ENCODE data around the gene SPATA16. TPM values are rescaled to one million over a fixed set of nuclear protein-coding genes. Genes with fewer than 3 reads are reported as not detected.

SPATA16 gene
- total RNA-seq, 1 experiment from 2014 or later: 0.44 TPM

GRCh38 chr3:172991424-172991996 is 149.5 kb downstream of the SPATA16 start:
- H3K36me3 Mint-ChIP-seq: no peaks in the 10 kb centered on the region
- ATAC-seq: no peak

More at GRCh38 chr3:172991424-172991996, 149.5 kb downstream of the SPATA16 start:
- Mint-ChIP-seq H3K4me3 (no peak overlapping the region), H3K27ac (no peak overlapping the region), H3K9me3 (no peaks in the 10 kb centered on the region), H3K27me3 (ENCODE audit: low read depth) (no peaks in the 10 kb centered on the region), H3K4me1 (peaks cover 37% of the 10 kb centered on the region)
- DNase-seq (ENCODE audit: low spot score): no peak
- ChIA-PET POLR2A (no interaction called here), CTCF (interaction anchor here (1.9 kb wide), 1 partner anchor 284 kb away, joined by 5 read pairs; no protein-coding TSS in a partner anchor)
- TF ChIP-seq ZNF396 (CRISPR knock-in tag; IDR thresholded peaks at IDR 0.05; ENCODE audit: borderline replicate concordance) (no peak), ZNF532 (CRISPR knock-in tag; IDR thresholded peaks at IDR 0.05; ENCODE audit: borderline replicate concordance) (no peak), ARID4B (CRISPR knock-in tag; IDR thresholded peaks at IDR 0.05; ENCODE audit: borderline replicate concordance) (no peak), ZNF281 (CRISPR knock-in tag; IDR thresholded peaks at IDR 0.05) (no peak), CTCF (IDR thresholded peaks at IDR 0.05) (no peak), FOXP4 (CRISPR knock-in tag; IDR thresholded peaks at IDR 0.05) (no peak), TP53 (CRISPR knock-in tag; IDR thresholded peaks at IDR 0.05) (no peak), PRDM15 (CRISPR knock-in tag; IDR thresholded peaks at IDR 0.05) (no peak), NFATC4 (CRISPR knock-in tag; IDR thresholded peaks at IDR 0.05) (no peak), ESRRA (CRISPR knock-in tag; IDR thresholded peaks at IDR 0.05; ENCODE audit: borderline replicate concordance) (no peak), NFE2L1 (CRISPR knock-in tag; IDR thresholded peaks at IDR 0.05) (no peak), RORB (CRISPR knock-in tag; IDR thresholded peaks at IDR 0.05) (no peak), TEAD1 (CRISPR knock-in tag; IDR thresholded peaks at IDR 0.05) (no peak), E2F4 (CRISPR knock-in tag; IDR thresholded peaks at IDR 0.05; ENCODE audit: borderline replicate concordance, low read depth) (no peak), ETV6 (CRISPR knock-in tag; IDR thresholded peaks at IDR 0.05) (no peak)
